Esophagus squamous epithelium (tissue), 4 donors: Measurements from ENCODE around the gene TSPAN9.

Experiments used
- POLR2A ChIP-seq, 4 donors: fragments of 450-650 bp; IDR thresholded peaks; one replicate each; pipeline ENCODE4 v1.6.1; 2017; ENCODE audit warnings: antibody characterized with exemption in 4 of 4, mild to moderate bottlenecking in 4 of 4, moderate library complexity in 3 of 4
- TF ChIP-seq, protein P1 (sequence below), 6 experiments: fragments of 450-650 bp in 4 of 6; fragments of 200-600 bp in 2 of 6; sonication (generic) in 2 of 6; IDR thresholded peaks; one replicate each; pipeline ENCODE4 v1.5.1; 2016 to 2019; ENCODE audit warnings: antibody characterized with exemption in 6 of 6, mild to moderate bottlenecking in 4 of 6, moderate library complexity in 4 of 6

DNA sequence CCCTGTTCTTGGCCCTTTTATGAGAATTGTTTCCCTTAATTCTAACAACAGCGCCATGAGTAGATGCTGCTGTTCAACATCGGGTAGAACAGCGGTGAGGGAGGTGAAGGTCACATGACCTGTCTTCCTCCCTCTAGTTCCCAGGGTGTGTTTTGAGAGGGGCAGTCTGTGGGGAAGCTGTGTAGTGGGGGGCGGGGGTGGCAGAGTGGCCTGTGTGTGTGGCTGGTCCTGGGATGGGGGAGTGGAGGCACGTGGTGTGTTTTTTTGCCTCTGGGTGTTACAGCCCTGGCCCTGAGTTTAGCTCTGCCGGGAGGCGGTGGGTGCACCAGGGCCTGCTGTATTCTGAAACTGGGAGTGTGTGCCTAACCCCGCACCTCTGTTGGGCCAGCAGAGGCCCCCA lies 202.7 kb downstream of the TSPAN9 start:
- TF ChIP-seq, protein P1, sequence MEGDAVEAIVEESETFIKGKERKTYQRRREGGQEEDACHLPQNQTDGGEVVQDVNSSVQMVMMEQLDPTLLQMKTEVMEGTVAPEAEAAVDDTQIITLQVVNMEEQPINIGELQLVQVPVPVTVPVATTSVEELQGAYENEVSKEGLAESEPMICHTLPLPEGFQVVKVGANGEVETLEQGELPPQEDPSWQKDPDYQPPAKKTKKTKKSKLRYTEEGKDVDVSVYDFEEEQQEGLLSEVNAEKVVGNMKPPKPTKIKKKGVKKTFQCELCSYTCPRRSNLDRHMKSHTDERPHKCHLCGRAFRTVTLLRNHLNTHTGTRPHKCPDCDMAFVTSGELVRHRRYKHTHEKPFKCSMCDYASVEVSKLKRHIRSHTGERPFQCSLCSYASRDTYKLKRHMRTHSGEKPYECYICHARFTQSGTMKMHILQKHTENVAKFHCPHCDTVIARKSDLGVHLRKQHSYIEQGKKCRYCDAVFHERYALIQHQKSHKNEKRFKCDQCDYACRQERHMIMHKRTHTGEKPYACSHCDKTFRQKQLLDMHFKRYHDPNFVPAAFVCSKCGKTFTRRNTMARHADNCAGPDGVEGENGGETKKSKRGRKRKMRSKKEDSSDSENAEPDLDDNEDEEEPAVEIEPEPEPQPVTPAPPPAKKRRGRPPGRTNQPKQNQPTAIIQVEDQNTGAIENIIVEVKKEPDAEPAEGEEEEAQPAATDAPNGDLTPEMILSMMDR (IDR thresholded peaks at IDR 0.05) = no peak
- no peak for TF ChIP-seq POLR2A (IDR thresholded peaks at IDR 0.05)
